Activated naive CD8-positive, alpha-beta T cell treated with anti-CD3 and anti-CD28 coated beads, Interleukin-2, amount 50 U/mL, for 16 hours (primary cell): Measurements from ENCODE around the gene GTF2A2.
"Not testable (repeated sequence)": the region's sequence is repeated elsewhere in the genome, so short reads cannot be mapped to it uniquely, and the experiment has no call there.

Experiments used
- DNase-seq: peaks from one replicate; pipeline ENCODE4 v3.0.0-alpha.2; 2020; ENCODE audit warnings: low read depth, low spot score

Gene GTF2A2

DNA sequence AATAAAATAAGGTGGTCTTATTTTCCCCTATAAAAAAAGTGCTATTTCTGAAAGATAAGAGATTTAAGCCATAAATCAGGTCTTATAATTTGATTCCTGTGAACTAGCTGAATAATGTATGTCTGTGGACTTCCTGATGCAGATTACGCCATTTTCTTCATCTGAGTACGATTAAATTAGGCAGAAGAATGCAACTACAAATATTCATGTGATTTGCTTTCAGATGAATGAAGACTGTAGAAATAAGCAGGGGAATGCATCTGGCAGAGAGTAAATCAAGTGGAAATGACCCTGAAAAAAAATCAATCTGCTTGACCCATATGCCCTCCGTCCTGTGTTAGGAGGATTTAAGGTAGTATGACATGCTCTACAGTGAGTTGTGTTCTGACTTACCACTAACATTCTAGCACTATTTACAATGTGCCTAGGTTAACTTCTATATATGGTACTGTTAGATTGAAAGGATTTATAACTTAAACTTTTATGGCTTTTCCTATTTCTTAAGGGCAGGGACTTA, 17.1 kb upstream of the GTF2A2 start:
- DNase-seq: no peak

DNA sequence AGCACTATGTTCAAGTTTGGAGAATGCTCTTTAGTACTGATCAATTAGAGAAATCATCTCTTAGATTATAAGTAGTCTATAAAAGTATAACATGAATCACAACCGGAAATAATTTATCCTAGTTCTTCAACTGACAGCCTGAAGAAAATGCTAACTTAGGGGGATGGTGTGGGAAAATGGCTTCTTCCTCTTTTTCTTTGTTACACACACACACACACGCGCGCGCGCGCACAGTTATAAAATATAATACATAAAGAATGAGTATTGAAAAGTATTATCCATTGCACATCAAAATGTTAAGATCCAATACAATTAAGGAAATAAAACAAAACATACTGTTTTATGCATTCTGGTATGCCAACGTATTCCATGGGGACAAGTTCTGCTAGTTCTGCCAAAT, 11.2 kb upstream of the GTF2A2 start:
- no peak for DNase-seq

DNA sequence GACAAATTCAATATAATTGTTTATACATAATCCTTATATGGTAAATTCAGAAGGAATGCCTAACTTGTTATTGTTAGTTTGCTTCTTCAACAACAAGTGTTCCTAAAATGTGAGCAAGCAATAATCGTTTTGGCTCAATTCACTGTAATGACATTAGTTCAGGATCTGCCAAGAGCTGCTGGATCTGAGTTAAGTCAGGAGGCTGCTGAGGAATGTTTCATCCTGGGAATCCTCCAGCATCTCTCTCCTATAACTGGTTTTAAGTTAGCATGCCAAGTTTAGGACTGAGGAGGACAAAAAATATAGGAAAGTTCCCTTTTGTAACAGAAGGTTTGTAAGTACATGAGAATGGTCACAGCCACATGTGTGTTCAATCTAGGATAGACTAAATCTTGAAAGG, 4.9 kb upstream of the GTF2A2 start:
- no peak for DNase-seq

DNA sequence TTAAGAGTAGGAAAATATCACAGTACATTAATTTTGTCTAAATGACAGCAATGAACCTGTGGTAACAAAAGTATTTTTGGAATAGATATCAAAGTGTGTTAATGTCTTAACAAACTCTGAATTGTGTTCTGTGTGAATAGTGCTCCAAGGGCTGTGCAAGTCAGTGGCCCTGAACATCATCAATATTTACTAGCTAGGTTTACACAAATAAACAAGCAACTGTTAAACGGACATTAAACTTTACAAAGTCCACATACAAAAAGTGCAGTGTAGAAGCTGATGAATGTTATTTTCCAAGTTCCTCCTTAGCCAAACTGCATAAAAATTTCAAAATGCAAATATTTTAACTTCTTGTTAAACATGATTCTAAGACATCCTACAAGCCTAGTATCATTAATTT, 2.1 kb upstream of the GTF2A2 start:
- DNase-seq: no peak

DNA sequence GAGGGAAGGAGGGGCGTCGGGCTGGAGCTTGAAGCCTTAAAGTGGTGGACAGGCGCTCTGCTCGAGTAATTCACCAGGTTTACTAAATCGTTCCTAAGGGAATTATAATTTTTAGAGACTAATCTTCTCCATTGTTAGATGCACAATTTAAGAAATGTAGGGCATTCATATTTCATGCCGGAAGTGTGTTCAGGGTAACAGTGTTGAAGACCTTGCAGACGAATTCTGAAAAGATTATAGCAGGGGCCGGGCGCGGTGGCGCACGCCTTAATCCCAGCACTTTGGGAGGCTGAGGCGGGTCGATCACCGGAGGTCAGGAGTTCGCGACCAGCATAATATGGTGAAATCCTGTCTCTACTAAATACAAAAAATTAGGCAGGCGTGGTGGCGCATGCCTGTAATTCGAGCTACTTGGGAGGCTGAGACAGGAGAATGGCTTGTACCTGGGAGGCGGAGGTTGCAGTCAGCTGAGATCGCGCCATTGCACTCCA, 365 bp upstream of the GTF2A2 start:
- no peak for DNase-seq

DNA sequence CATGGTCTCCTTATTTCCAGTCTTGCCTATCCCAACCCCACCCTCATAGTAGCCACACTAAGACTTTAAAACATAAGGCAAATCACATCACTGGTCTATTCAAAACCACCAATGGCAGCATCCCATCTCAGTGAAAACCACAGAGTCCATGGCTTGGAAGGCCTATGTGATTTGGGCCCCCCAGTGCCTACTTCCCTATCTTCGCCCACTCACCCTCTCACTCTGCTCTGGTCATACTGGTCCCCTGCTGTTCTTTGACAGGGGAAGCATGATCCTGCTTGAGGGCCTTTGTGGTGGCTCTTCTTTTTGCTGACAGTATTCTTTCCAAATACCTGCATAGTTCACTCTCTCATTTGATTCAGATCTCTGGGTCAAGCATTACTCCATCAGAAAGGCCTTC, 3.3 kb downstream of the GTF2A2 start:
- no peak for DNase-seq

DNA sequence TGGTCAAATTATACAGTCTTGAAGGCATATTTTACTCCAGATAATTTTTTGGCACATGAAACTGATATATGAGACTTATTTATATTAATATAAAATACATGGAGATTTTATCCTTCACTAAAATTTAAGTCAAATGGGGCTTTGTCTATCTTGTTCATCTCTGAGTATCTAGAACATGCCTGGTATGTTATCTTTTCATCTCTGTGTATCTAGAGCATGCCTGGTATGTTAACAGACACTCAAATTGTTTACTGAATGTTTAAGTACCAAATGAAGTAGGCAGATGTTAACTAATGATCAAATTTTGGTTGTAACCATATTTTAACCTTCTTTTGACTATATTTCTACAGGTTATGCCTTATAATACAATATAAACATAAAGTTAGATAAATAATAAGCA, 7.7 kb downstream of the GTF2A2 start:
- no peak for DNase-seq

DNA sequence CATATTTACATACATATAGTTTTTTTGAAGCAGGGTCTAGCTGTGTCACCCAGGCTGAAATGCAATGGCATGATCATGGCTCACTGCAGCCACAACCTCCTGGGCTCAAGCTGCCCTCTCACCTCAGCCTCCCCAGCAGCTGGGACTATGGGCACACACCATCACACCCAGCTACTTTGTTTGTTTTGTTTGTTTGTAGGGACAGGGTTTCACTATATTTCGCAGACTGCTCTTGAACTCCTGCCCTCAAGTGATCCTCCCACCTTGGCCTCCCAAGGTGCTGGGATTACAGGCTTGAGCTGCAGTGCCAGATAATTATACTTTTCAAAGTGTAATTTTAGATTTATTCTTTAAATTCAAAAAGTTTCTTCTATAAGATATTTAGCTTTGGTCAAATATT, 10.2 kb downstream of the GTF2A2 start:
- DNase-seq: no peak

DNA sequence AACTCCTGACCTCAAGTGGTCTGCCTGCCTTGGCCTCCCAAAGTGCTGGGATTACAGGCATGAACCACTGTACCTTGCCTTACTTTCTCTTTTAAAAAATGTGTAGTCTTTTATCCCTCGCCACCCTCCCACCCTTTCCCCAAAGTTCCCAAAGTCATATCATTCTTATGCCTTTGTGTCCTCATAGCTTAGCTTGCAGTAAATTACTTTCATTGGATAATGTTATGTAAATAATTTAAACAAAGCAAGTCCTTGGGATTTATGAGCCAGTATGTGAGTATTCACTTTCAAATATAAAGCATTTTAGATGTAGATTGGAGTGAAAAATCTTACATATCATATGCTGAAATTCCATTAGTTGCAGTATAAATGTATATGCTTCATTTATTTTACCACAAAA, 11.0 kb downstream of the GTF2A2 start:
- DNase-seq: no peak

DNA sequence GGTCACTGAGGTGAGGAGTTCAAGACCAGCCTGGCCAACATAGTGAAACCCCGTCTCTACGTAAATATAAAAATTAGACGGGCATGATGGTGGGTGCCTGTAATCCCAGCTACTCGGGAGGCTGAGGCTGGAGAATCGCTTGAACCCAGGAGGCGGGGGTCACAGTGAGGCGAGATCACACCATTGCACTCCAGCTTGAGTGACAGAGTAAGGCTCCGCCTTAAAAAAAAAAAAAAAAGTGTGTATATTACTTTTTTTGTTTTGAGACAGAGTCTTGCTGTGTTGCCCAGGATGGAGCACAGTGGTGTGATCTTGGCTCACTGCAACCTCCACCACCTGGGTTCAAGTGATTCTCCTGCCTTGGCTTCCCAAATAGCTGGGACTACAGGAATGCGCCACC, 11.5 kb downstream of the GTF2A2 start:
- not testable (repeated sequence) for DNase-seq

DNA sequence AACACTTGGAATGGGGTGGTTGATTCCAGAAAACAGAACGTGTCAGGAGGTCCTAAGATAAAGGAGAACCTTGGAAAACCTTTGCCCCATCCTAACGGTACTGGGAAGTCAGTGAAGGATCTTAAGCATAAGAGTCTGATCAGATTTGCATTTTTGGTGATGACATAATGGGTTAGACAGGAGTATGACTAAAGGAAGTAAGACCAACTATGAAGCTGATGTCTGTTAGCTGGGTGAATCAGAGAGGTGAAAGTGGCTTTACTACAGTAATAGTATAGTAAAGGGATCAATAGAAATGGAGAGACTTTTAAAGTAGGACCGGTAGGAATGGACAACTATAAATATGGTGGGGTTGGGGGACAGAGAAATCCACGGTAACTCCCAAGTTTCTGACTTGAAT, 12.6 kb downstream of the GTF2A2 start:
- no peak for DNase-seq

DNA sequence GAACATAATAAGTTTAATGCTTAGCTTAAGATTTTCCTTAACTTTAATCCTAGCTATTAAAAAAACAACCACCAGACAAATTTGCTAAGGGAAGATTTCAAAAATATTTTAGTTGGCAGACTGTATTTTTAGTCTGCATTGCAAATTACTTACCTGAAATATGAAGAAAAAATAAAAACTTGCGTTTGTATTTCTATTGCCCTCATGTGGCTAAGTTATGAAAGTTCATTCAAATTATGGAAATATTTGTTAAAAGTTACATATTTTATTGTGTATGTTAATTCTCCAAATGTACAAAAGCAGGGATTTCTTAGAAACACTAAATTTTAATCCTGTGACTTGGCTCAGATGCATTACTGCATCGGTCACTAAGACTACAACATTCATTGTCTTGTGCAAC, 15.0 kb downstream of the GTF2A2 start:
- no peak for DNase-seq

DNA sequence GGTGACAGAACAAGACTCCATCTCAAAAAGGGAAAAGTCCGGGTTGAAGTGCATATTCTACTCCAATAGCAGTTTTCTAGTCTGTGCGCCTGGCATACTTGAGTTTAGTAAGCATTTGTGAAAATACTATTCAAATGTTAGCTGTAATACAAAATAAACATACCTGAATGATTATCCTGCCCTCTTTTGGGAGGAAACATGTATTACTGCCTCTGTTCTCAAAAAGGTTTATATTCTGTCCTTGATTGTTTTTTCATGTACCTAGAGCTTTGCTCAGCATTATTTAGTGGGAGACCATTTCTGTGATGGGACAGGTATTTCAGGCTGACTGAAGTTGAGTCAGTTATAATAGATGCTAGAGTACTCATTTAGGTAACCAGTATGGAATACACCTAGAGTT, 19.8 kb downstream of the GTF2A2 start:
- DNase-seq: not testable (repeated sequence)

DNA sequence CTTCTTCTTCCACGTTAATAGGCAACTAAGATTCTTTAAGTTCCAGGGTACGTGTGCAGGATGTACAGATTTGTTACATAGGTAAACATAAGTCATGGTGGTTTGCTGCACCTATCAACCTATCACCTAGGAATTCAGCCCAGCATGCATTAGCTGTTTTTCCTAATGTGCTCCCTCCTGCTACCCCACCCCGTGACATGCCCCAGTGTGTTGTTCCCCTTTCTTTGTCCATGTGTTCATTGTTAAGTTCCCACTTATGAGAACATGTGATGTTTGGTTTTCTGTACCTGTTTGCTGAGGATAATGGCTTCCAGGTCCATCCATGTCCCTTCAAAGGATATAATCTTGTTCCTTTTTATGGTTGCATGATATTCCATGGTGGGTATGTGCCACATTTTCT, 21.1 kb downstream of the GTF2A2 start:
- no peak for DNase-seq

DNA sequence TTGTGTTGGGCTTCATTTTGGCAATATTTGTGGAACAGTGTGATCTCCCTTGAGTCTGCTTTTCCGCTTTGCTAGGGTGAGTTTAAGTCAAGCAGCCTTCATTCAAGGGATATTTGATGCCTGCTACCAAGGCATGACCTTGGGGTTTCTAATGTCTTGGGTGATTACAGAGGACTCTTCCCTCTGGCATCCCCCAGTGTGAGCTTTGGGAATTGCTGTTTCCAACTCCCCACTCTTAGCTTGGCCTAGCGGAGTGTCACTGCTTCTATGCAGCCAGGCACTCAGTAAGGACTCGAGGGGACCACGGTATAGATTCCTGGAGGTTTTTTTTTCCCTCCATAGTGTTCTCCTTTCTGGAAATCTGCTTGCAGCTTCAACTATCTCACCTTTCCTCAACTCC, 24.6 kb downstream of the GTF2A2 start:
- DNase-seq: no peak

DNA sequence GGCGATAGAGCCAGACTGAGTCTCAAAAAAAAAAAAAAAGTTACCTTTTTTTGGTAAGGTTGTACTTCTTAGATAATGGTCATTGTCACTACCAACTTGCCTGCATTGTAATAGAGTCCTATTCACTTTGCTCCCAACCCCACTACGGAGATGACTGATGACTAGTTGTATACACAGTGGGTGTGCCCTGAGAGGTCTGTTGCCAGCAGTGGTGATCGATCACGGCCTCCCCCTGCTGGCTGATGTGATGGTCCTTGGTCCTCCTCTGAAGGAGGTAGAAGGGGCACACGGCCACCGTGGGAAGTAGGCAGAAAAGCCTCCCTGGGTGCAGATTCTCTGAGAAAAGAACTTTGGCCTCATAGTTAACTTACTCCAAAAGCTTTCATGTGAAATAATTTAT, 35.0 kb downstream of the GTF2A2 start:
- DNase-seq: peak; percentile 1

DNA sequence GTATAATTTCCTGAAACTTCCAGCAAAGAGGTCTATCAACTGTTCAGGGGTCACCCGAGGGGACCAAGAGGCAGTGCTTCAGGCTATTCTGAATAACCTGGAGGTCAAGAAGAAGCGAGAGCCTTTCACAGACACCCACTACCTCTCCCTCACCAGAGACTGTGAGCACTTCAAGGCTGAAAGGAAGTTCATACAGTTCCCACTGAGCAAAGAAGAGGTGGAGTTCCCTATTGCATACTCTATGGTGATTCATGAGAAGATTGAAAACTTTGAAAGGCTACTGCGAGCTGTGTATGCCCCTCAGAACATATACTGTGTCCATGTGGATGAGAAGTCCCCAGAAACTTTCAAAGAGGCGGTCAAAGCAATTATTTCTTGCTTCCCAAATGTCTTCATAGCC, 38.9 kb downstream of the GTF2A2 start:
- DNase-seq: no peak

DNA sequence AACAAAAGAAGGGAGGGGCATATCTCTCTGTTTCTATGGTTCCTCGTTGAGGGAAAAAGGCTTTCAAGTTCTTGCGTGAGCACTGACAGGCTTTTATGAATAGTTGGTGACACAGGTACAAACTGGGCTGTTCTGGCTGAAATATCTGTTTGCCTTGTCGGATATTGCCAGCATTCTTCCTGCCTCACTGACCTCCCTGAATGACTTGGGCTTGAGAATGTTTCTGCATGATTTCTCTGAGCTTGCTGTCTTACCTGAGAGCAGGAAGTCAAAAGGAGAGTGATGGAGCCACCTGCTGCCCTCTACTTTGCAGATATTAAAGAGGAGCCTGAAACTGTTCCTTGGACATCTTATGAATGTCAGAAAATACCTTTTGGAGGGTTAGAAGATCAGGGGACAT, 40.9 kb downstream of the GTF2A2 start:
- DNase-seq: no peak

DNA sequence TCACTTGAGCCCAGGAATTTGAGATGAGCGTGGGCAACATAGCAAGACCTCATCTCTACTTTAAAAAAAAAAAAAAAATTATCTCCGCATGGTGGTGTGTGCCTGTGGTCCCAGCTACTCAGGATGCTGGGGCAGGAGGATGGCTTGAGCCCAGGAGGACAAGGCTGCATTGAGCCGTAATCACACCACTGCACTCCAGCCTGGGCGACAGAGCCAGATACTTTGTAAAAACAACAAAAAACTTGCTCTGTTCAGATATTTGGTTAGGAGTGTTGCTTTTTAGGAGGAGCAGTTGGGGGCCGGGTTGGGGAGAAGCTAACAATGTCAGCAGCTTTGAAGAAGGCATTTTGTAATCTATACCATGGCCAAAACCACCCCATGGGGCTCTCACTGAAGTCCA, 41.7 kb downstream of the GTF2A2 start:
- DNase-seq: no peak

DNA sequence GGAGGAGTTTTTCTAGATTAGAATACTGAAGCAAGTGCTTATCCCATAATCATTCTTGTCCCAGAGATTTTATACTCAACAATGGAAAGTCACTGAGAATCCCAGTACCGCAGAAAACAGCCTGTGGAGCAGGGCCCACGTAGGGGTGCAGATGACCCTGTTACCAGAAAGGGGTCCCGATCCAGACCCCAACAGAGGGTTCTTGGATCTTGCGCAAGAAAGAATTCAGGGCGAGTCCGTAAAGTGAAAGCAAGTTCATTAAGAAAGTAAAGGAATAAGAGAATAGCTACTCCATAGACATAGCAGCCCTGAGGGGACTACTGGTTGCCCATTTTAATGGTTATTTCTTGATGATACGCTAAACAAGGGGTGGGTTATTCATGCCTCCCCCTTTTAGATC, 43.2 kb downstream of the GTF2A2 start:
- DNase-seq: no peak

DNA sequence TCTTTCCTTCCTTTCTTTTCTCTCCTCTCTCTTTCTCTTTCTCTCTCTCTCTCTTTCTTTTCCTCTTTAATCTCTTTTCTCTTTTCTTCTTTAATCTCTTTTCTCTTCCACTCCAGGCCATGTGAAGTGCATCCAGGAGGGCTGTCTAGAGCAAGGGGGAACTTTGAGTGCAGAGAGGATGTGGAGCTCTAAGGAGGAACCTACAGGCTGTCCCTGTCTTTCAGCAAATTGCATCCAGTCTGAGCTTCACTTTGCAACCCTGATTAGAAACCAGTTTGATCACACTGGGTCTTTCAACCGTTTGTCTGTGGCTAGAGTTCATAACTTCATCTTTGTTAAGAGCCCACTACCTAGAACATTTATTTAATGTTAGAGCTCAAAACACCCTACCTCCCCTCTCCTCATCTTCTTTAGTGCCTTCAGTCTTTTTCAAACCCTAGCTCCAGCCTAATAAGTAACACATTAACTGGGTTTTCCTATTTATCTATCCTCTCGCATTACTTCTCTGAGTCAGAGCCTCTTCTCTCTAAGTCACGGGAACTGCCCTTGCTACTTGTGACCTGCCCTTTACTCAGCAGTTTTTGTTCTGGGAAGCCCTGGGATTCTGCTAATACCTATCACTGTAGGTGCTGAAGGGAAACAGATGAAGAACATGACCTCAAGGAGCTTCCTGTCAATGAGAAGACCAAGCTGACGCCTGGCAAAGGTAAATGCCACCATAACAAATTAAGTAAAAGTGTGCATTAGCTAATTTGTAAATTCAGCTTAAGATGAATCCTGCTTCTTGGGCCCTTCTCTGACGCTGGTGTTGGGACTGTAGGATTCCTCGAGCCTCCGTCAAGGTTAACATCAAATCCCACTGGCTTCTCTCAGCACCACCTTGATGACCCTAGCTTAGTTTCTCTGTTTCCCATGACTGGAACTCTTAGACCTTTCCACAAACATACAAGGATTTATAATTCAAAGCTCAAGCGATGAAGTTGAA, 45.7 kb downstream of the GTF2A2 start, which contains the start of gene GCNT3:
TSS of gene GCNT3 (plus strand) at position 508 of the 985 bp plus-strand sequence. CDS start 6,456 bp downstream, outside the sequence.
- no peak for DNase-seq

DNA sequence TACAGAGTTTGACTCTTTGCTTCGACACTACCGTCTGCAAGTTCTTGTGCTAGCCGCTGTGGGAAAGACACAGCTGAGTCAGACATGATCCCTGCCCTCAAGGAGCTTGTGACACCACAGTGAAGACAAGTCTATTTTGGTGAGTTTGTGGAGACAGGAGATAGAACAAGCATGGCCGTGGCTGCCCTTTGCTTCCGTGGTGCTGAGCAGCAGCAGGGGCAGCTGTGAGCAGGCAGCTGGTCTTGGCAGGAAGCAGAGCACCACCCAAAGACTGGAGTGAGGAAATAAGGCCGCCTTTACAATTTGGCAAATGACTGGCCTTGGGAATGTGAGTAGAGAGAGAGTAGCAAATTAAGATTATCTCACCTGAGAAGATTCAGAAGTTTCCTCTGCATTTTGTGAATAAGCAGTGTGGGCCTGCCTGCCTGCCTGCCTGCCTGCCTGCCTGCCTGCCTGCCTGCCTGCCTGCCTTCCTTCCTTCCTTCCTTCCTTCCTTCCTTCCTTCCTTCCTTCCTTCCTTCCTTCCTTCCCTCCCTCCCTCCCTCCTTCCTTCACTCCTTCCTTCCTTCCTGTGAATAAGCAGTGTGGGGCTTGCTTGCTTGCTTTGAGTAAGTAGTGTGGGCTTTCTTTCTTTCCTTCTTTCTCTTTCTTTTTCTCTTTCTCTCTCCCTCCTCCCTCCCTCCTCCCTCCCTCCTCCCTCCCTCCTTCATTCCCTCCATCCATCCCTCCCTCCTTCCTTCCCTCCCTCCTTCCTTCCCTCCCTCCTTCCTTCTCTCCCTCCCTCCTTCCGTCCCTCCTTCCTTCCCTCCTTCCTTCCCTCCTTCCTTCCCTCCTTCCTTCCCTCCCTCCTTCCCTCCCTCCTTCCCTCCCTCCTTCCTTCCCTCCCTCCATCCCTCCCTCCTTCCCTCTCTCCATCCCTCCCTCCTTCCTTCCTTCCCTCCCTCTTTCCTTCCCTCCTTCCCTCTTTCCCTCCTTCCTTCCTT, 47.3 kb downstream of the GTF2A2 start:
- DNase-seq: no peak
